NCI-H2227 (cell line): Measurements from ENCODE around the gene SEC23A.
A peak's percentile ranks its signal among the peaks of the same experiment; 100 is the strongest.
"Not testable (repeated sequence)": the region's sequence is repeated elsewhere in the genome, so short reads cannot be mapped to it uniquely, and the experiment has no call there.

Experiments
- DNase-seq: peaks from one replicate; lab custom pipeline; 2025; ENCODE audit not compliant: unreplicated experiment; lab: John Stamatoyannopoulos, UW

The SEC23A gene

DNA sequence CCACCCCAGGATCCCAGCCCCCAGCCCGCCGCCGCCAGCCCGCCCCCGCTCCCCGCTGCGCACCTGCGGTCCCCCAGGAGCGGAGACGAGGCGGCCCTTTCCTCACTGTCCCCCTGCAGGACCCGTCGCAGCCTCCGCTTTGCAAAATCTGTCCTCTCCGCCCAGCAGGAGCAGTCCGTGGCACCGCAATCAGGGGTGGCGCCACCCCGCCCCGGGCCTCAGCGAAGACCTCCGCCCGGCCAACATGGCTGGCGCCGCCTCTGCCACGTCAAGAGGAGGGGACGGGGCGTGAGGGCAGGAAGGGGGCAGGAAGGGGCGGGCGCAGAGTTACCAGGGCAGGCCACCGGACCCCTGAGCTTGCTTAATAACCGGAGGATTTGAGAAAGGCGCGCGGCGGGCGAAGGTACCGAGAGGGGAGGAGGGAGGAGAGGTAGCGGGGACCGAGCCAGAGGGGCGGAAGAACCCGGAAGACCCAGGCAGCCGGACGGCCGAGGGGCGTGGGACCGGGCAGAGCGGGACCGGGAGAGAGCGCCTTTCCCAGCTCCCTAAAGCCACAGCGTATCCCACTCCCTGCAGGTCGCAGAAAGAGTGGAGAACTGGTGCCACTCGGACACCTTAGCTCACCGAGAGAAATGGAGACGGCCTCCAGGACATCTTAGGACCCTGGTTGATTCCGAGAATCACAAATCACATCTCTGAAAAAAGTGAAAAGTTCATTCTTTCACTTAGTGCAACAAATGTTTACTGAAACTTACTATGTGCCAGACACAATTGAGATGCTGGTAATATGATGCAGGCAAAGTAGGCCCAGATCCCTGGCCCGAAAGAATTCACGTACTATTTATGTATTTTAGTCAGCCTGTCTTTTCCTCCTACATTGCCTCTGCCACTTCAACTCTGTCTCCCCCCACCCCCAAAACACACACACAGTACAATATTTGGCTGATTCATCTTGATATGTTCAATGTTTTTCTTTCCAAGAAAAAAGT lies at the start of gene SEC23A:
Gene SEC23A, minus strand, starts transcription at position 267 of the 989 bp plus-strand sequence. CDS start 7,117 bp downstream, outside the sequence.
- peak; percentile 83 for DNase-seq

DNA sequence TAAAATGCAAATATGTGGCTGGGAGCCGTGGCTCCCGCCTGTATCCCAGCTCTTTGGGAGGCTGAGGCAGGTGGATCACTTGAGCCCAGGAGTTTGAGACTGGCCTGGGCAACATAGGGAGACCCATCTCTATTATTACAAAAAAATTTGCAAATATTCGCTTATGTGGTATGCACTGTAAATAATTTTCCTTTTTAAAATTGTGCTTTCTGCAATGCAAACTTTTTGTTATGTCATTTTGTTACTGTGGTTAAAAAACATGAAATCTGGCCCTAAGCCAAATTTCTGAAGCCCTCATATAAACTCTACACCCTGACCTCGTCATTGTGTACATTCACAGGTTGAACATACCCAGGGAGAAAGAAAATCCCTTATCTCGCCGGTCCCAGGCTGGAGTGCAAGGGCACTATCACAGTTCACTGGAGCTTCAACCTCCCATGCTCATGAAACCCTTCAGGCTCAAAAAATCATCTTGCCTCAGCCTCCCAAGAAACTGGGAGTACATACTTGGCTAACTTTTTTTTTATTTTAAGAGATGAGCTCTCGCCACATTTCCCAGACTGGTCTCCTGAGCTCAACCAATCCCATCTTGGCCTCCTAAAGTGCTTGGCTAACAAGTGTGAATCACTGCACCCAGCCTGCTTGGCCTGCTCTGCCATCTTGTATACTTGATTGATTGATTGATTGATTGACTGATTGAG lies 42.4 kb upstream of the SEC23A start:
- DNase-seq: no peak

DNA sequence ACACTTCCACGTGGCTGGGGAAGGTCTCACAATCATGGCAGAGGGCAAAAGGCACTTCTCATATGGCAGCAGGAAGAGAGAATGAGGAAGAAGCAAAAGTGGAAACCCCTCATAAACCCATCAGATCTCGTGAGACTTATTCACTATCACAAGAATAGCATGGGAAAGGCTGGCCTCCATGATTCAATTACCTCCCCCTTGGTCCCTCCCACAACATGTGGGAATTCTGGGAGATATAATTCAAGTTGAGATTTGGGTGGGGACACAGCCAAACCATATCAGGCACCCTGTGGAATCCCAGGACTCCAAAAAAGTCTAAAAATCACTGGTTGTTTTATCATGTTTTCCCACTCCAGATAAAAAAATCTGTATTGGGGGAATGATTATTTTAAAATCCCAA lies 40.2 kb upstream of the SEC23A start:
- not testable (repeated sequence) for DNase-seq

DNA sequence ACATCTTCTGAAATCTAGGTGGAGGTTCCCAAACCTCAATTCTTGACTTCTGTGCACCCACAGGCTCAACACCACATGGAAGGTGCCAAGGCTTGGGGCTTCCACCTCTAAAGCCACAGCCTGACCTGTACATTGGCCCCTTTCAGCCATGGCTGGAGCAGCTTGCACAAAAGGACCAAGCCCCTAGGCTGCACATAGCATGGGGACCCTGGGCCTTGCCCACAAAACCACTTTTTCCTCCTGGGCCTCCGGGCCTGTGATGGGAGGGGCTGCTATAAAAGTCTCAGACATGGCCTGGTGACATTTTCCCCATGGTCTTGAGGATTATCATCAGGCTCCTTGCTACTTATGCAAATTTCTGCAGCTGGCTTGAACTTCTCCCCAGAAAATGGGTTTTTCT lies 38.6 kb upstream of the SEC23A start:
- not testable (repeated sequence) for DNase-seq

- no peak for DNase-seq
Measured at GRCh38 chr14:39140170-39140569, 37.1 kb upstream of the SEC23A start.

- DNase-seq: no peak
Measured at GRCh38 chr14:39138440-39138839, 35.4 kb upstream of the SEC23A start.

- DNase-seq: not testable (repeated sequence)
Measured at GRCh38 chr14:39137835-39138234, 34.8 kb upstream of the SEC23A start.

DNA sequence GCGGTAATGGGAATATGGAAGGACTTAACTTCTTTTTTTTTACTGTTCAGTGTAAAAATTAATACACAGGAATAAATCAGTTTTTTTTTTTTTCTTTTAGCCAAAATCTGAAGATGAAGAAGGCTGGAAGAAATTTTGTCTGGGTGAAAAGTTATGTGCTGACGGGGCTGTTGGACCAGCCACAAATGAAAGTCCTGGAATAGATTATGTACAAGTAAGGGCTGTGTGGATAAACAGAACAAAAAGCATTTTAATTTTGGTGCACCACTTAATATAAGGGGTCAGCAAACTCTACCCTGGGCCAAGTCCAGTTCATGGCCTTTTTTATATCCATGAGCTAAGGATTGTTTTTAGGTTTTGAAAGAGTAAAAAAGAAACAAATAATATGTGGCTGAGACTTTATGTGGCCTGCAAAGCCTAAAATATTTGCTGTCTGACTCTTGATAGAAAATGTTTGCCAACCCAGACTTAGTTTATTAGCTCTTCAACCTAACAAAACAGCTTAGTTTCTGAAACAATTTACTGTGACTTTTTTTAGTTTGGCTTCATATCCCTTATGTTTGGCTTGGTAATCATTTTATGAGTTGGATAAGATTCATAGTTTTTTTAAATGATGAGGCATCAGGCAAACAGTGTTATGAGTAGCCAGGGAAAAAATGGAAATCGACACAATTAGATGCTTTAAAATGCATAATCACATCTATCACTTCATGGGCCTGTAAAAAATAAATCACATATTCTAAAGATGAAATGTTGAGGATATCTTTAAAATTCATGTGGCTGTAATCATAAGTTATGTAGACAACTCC lies 19.5 kb upstream of the SEC23A start:
- no peak for DNase-seq

DNA sequence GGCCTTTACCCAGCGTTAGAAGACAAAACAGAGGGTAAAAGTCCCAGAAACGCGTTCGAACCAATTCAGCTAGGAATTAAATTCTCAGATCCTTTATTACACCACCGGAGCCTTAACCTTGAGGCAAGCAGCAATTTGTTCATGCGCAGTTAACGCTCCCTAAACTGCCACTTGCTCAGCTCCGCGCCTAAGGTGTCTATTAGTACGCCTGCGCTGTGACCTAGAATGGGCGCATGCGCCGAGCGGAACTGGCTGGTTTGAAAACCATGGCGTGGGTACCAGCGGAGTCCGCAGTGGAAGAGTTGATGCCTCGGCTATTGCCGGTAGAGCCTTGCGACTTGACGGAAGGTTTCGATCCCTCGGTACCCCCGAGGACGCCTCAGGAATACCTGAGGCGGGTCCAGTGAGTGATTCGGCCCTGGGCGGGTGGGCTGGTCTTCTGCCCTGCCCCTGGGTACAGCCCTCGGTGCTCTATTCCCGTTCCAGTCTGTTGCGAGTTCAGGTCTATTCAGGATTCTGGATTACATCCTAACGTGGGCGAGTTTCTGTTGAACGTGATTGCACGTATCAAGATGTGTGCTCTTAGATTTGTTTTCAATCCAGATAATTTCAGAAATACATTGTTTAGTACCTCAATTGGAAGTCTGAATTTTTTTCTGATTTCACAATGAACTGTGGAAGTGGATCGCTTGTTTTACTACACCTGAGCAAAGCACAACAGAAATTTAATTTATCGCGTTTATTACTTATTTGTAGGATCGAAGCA lies 11.2 kb upstream of the SEC23A start, which contains the start of gene GEMIN2:
Gene GEMIN2, plus strand, starts transcription at position 251 of the 766 bp plus-strand sequence. Its CDS starts 16 bp downstream, at position 267.
- peak; percentile 97 for DNase-seq

- peak; percentile 45 for DNase-seq
Measured at GRCh38 chr14:39113685-39114072, 10.6 kb upstream of the SEC23A start.

DNA sequence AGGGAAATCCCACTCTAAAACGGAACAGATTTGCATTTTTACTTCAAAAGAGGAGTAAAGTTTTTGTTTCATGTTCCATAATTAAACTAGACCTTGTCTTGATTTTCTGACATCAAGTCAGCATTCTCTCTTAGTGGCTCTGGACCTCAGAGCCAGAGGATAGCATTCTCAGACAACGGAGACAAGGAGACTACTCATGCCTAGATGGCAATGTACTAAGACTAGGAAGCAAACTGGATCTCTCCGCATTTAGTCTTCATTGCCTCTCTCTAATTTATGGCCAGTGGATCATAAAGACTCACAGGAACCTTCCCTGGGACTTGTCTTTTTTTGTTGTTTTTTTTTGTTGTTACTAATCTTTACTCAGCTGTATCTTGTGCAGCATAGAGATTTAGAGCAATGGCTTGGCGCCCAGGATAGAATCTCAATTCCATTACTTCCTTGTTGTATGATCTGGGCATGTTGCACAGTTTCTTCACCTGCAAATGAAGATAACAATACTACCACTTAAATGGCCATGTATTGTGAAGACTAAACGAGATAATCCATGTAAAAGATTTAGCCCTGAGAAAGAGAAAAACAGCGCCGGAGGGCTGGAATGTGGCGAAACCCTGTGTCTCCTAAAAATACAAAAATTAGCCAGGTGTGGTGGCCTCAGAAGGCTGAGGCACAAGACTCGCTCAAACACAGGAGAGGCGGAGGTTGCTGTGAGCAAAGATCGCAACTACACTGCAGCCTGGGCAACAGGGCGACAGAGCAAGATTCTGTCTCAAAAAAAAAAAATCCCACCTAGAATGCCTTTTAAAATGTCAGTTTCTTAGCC lies 7.1 kb upstream of the SEC23A start:
- DNase-seq: peak; percentile 22

- DNase-seq: no peak
Measured at GRCh38 chr14:39108791-39109190, 5.8 kb upstream of the SEC23A start.

GRCh38 chr14:39107591-39107996 lies 4.6 kb upstream of the SEC23A start:
- peak; percentile 47 for DNase-seq

DNA sequence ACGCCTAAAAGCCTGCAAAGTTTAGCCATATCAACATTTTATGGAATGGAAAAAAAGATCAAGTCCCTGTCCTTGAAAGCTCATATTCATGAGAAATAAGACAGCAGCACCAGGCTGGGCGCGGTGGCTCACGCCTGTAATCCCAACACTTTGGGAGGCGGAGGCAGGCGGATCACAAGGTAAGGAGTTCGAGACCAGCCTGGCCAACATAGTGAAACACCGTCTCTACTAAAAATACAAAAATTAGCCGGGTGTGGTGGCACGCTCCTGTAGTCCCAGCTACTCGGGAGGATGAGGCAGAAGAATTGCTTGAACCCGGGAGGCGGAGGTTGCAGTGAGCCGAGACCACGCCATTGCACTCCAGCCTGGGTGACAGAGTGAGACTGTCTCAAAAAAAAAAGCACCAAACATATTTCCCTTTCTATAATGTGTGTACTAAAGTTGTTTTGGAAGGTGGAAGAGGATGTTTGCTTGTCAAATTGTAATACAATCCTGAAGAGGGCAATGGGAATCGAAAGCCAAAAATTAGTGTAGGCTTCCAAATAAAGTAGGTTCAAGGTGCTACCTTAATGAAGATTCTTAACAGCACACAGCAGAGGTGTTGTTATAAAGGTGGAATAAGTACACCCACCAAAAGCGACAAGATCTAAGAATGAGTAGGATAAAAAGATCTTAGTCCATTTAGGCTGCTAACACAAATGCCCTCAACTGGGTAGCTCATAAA lies 1.2 kb upstream of the SEC23A start:
- DNase-seq: not testable (repeated sequence)

DNA sequence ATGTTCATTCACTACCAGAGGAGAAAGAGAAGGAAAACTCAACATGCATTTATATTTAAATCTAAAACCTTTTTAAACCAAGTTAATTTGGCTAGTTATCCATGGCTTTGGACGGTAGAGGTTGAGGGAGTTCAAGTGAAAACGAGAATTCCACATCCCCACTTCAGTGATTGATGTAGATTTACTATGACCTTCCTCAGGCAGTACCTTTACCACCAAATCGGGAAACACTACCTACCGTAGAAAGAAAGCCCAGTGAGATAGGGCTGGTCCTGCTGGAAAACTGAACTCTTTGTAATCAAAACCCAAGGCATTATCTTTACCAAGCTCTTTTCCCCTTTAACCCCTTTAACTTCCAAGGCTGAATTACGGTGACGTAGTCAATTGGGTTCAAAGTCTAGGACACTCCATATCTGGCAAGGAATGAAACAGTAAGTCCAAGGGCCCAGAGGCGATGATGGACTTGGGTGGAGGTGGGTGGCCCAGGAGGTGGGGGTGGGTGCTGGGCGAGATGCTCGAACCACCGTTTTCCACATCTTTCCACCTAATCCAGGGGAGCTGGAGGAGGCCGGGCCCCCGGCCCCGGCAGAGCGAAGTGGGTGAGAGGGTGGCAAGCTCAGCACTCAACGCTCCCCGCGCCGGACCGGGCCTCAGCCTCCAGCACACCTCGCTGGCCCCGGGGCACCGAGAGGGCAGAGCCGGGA lies 618 bp downstream of the SEC23A start:
- peak; percentile 55 for DNase-seq

DNA sequence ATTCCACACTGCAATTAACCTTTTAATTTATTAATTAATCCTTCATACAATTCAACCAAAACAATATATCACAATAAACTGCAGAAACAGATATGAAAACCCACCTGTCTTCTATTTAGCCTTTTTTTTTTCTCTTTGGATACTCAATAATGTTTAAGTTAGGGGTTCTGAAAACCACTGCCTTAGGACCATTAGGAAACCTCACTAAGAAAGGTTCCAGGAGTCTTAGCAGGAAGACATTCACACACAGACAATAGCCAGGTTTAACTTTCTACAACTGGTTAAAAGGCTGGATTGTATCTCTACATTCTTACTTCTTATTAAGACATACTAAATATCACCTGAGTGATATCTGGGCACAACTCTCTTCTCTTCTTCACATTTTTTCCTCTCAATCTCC lies 3.3 kb downstream of the SEC23A start:
- DNase-seq: no peak

GRCh38 chr14:39099215-39099614 lies 3.8 kb downstream of the SEC23A start:
- DNase-seq: not testable (repeated sequence)

- DNase-seq: no peak
Measured at GRCh38 chr14:39097159-39097558, 5.9 kb downstream of the SEC23A start.
